DND-41 (cell line): ENCODE results near the gene PTS.
"Not testable (repeated sequence)": the region's sequence is repeated elsewhere in the genome, so short reads cannot be mapped to it uniquely, and the experiment has no call there.

Experiments used
- ATAC-seq: fragments of 200-7000 bp; cut with Tn5 transposase; 3 replicates; pipeline ENCODE4 v1.9.1; 2021; ENCODE audit warnings: low read depth; ENCODE audit not compliant: insufficient read depth
- DNase-seq: peaks from one replicate; pipeline ENCODE4 v3.0.0-alpha.2; 2020
- H2AFZ ChIP-seq: 2 replicates; pipeline ENCODE4 v1.6.0; 2012; ENCODE audit warnings: low read depth, low read length
- H3K27ac ChIP-seq: 2 replicates; pipeline ENCODE4 v1.5.1; 2012; ENCODE audit warnings: low read length, inconsistent platforms
- H3K27me3 ChIP-seq: fragments of 200-600 bp; sonication (generic); 2 replicates; pipeline ENCODE4 v1.6.0; 2012; ENCODE audit warnings: low read length, mild to moderate bottlenecking, inconsistent platforms; ENCODE audit not compliant: insufficient read depth, poor library complexity
- H3K36me3 ChIP-seq: 2 replicates; pipeline ENCODE4 v1.5.1; 2012; ENCODE audit warnings: low read length, inconsistent platforms; ENCODE audit not compliant: insufficient read depth
- H3K4me1 ChIP-seq: 2 replicates; pipeline ENCODE4 v1.5.1; 2012; ENCODE audit warnings: mild to moderate bottlenecking, low read length; ENCODE audit not compliant: insufficient read depth
- H3K4me2 ChIP-seq: 2 replicates; pipeline ENCODE4 v1.6.0; 2012; ENCODE audit warnings: mild to moderate bottlenecking, moderate library complexity, low read length, inconsistent platforms; ENCODE audit not compliant: insufficient read depth
- H3K4me3 ChIP-seq, 2 experiments: fragments of 200-600 bp in 1 of 2; shearing (Covaris generic) in 1 of 2; 2 replicates each; pipeline ENCODE4 v1.5.1; 2012 to 2016; ENCODE audit warnings: inconsistent platforms in 2 of 2, low read length in 2 of 2, mild to moderate bottlenecking in 2 of 2, low read depth in 1 of 2, moderate library complexity in 1 of 2
- H3K79me2 ChIP-seq: 2 replicates; pipeline ENCODE4 v1.6.0; 2012; ENCODE audit warnings: low read length, inconsistent platforms; ENCODE audit not compliant: insufficient read depth
- H3K9ac ChIP-seq: 2 replicates; pipeline ENCODE4 v1.6.0; 2012; ENCODE audit warnings: low read depth, mild to moderate bottlenecking, inconsistent platforms, low read length, moderate library complexity
- H3K9me3 ChIP-seq: 2 replicates; pipeline ENCODE4 v1.5.1; 2012; ENCODE audit warnings: low read length, moderate library complexity, mild to moderate bottlenecking, inconsistent platforms; ENCODE audit not compliant: insufficient read depth, severe bottlenecking
- H4K20me1 ChIP-seq: 2 replicates; pipeline ENCODE4 v1.6.0; 2012; ENCODE audit warnings: low read length; ENCODE audit not compliant: insufficient read depth
- CTCF ChIP-seq: IDR thresholded peaks from 2 replicates; pipeline ENCODE4 v1.5.1; 2012; ENCODE audit warnings: borderline replicate concordance, low read length, moderate library complexity, mild to moderate bottlenecking; ENCODE audit not compliant: poor library complexity, severe bottlenecking; ENCODE audit errors: extremely low read depth
- EZH2 ChIP-seq: IDR thresholded peaks from 3 replicates; pipeline ENCODE4 v1.6.1; 2012; ENCODE audit warnings: borderline replicate concordance, low read depth, mild to moderate bottlenecking, moderate library complexity, low read length, inconsistent platforms; ENCODE audit not compliant: severe bottlenecking

Gene PTS

GRCh38 chr11:112196519-112197087 is 29.6 kb upstream of the PTS start:
- Histone ChIP-seq H4K20me1 (no peaks in the 10 kb centered on the region), H3K27me3 (no peaks in the 10 kb centered on the region), H3K36me3 (no peaks in the 10 kb centered on the region), H3K27ac (no peak overlapping the region), H3K9me3 (no peaks in the 10 kb centered on the region), H2AFZ (no peak overlapping the region), H3K79me2 (no peaks in the 10 kb centered on the region), H3K4me1 (no peaks in the 10 kb centered on the region), H3K4me2 (no peak overlapping the region), H3K4me3 (no peak overlapping the region), H3K9ac (no peak overlapping the region)
- DNase-seq (no peak), ATAC-seq (no peak)
- TF ChIP-seq CTCF: no peak
- no peak for TF ChIP-seq EZH2

DNA sequence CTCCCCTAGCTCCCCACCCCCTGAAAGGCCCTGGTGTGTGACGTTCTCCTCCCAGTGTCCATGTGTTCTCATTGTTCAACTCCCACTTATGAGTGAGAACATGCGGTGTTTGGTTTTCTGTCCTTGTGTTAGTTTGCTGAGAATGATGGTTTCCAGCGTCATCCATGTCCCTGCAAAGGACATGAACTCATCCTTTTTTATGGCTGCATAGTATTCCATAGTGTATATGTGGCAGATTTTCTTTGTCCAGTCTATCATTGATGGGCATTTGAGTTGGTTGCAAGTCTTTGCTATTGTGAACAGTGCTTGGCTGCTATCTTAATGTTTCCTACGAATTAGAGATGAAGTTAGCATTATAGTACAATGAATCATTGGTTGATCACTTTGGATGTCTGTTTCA is 27.1 kb upstream of the PTS start:
- not testable (repeated sequence) for H3K36me3 ChIP-seq, H3K4me3 ChIP-seq, H3K27me3 ChIP-seq, H2AFZ ChIP-seq, ATAC-seq, H3K4me2 ChIP-seq, H4K20me1 ChIP-seq, H3K9ac ChIP-seq, DNase-seq, H3K9me3 ChIP-seq, H3K79me2 ChIP-seq, H3K27ac ChIP-seq, H3K4me1 ChIP-seq

DNA sequence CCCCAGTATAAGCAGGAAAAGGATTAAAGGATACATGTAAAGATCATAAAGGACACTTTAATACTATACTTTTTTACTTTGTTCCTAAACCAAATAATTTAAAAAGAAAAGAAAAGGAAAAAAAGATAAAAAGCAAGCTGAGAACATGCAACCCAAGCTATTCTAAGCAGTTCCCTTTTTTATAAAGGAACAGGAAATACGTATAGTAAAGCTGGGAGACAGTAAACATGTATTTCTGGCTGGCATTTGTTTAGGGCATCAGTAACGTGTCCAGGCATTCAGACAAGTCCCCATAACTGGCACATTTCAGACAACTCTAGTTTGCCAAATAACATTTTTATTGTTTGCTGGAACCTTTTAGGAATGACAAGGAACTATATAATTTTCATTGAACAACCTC is 26.0 kb upstream of the PTS start:
- Histone ChIP-seq H3K27me3 (no peaks in the 10 kb centered on the region), H4K20me1 (no peaks in the 10 kb centered on the region), H3K9ac (no peak overlapping the region), H3K4me2 (no peak overlapping the region), H2AFZ (no peak overlapping the region), H3K27ac (no peak overlapping the region), H3K4me3 (no peak overlapping the region), H3K9me3 (no peaks in the 10 kb centered on the region), H3K4me1 (no peaks in the 10 kb centered on the region), H3K79me2 (no peaks in the 10 kb centered on the region), H3K36me3 (no peaks in the 10 kb centered on the region)
- DNase-seq (no peak), ATAC-seq (no peak)
- TF ChIP-seq EZH2 (no peak), CTCF (no peak)

GRCh38 chr11:112206071-112206470 is 20.2 kb upstream of the PTS start:
- no peak overlapping the region for H3K9ac ChIP-seq
- no peak overlapping the region for H3K4me2 ChIP-seq
- ATAC-seq (no peak), DNase-seq (no peak)
- H3K27ac ChIP-seq: no peak overlapping the region
- H3K79me2 ChIP-seq: no peaks in the 10 kb centered on the region
- H2AFZ ChIP-seq: no peak overlapping the region
- H3K9me3 ChIP-seq: no peaks in the 10 kb centered on the region
- H3K36me3 ChIP-seq: no peaks in the 10 kb centered on the region
- H3K27me3 ChIP-seq: peaks cover 8% of the 10 kb centered on the region
- H3K4me1 ChIP-seq: no peaks in the 10 kb centered on the region
- no peaks in the 10 kb centered on the region for H4K20me1 ChIP-seq
- TF ChIP-seq EZH2: no peak
- no peak for TF ChIP-seq CTCF
- H3K4me3 ChIP-seq: no peak overlapping the region
